Hematopoietic multipotent progenitor cell (in vitro differentiated cells): ENCODE data around the gene PRRX2. TPM values are rescaled to one million over a fixed set of nuclear protein-coding genes. Genes with fewer than 3 reads are reported as not detected.
"Not testable (repeated sequence)": the region's sequence is repeated elsewhere in the genome, so short reads cannot be mapped to it uniquely, and the experiment has no call there.

ENCODE experiments used
- DNase-seq, 3 donors: peaks; one replicate each; pipeline ENCODE4 v3.0.0-alpha.2; 2011 to 2015; ENCODE audit warnings: low read depth in 2 of 3, low spot score in 2 of 3
- total RNA-seq: library from RNA; depleted of rRNA; stranded (reverse); fragments of >200 nt; gene quantifications from one replicate; pipeline ENCODE4 v1.2.3, GENCODE V29; 2012

Gene PRRX2
- total RNA-seq, 1 donor, result not detected

- DNase-seq, result no peak
Measured at GRCh38 chr9:129750013-129750638, 84.7 kb downstream of the PRRX2 start.

DNA sequence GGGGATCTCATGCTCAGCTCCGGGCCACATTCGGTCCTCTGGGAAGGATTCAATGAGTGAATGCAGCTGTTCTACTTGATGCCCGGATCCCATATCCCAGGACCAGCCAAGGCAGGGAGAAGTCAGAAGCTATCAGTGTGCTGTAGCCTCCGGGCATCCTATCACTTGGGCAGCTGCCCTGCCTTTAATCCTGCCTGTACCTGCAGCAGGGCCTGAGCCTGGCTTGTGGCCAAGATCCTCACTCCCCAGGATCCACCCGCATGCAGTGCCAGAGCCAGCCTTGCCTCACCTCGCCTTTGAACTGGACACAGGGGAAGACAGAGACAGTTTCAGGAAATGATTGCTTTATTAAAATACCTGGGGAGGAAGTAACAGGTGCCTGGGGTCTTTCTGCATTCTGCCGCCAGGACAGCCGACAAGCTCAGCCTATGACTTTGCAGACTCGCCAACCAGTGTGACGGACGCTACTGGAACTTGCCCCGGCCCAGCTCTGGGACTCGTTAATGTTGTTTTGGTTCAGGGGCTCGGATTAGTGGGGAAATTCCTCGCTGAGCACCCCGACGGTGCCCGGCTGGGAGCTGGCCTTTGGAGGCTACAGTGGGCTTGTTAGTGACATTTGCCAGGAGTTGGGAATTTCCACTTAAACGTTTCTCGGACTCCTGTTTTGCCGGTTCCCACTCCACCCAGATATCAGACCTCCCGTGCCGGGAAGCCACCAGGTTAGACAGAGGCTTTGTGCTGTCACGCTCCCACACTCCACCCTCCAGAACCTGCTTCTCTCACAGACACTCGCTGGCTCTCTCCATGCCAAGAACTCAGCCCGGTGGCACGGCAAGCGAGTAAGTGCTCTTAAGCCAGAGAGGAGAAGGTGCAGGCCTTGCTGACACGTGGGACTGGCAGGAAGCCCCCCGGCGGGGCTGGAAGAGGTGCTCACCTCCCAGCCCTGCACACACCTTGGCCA, 86.7 kb downstream of the PRRX2 start:
- DNase-seq, result no peak

GRCh38 chr9:129752900-129753729, 87.7 kb downstream of the PRRX2 start, which contains the start of gene PTGES:
PTGES (minus strand) TSS chr9:129753042; CDS start chr9:129753012, 30 bp downstream.
- peak in 2 of 3 donors; percentile 61 to 62 for DNase-seq

- DNase-seq, result no peak
Measured at GRCh38 chr9:129755151-129755550, 89.7 kb downstream of the PRRX2 start.

DNA sequence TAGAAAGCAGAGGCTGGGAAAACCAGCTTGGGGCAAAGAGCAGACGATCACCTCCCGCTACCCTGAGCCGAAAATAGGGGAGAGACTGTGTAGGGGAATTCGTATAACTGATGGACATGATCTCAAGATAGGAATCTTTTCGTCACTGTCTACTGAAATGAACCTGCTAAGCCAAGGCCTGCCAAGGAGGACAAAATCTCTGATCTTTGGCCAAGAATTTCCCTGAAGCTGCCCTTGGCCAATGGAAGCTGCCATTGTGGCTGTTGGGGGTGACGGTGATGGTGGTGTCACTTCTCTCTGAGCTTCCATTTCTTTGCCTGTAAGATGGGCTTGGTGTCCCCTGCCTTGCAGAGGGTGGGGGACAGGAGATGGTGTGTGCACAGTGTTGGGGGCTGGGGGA, 90.7 kb downstream of the PRRX2 start:
- DNase-seq, result no peak

- DNase-seq, result peak in 2 of 3 donors; percentile 16 to 31
Measured at GRCh38 chr9:129757045-129757444, 91.6 kb downstream of the PRRX2 start.

DNA sequence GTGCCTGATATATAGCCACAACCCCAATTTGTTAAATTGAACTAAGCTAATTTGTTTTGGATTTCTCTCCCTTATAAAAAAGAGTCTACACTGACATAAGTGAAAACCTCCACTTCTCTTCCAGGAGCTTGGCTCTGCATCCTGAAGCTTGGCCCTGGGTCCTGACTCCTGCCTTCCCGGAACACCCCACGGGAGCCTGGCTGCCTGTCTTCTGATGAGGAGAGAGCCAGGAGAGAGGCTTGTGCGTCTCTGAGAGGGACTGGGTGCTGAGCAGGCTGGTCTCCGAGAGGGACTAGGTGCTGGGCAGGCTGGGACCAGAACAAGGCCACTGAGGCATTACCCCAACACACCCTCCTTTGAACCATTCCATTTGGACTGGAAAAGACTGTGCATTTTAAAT, 93.9 kb downstream of the PRRX2 start:
- no peak for DNase-seq

GRCh38 chr9:129759804-129760502, 94.5 kb downstream of the PRRX2 start:
- no peak for DNase-seq

- not testable (repeated sequence) for DNase-seq
Measured at GRCh38 chr9:129760784-129761183, 95.3 kb downstream of the PRRX2 start.

DNA sequence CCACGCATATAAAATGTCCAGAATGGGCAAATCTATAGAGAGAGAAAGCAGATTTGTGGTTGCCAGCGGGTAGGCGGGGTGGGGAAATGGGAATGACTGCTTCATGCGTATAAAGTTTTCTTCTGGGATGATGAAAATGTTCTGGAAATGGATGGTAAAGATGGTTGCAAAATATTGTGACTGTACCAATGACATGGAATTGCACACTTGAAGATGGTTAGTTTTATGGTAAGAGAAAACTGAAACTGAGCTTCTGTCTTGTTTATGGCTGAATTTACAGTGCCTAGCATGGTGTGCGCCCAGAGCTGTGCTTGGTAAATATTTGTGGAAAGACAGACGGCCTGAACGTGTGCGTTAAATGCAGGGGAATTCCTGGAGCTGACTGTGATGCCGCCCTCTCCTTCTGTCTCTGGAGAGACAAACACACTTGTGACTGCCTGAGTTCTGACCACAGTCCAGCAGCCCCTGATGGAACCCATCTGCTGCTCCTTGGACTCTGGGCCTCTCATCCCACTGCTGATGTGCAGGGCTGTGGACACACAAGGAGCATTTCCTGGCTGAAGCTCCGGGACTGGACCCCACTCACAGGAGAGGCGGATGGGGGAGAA, 96.0 kb downstream of the PRRX2 start:
- DNase-seq, result no peak

DNA sequence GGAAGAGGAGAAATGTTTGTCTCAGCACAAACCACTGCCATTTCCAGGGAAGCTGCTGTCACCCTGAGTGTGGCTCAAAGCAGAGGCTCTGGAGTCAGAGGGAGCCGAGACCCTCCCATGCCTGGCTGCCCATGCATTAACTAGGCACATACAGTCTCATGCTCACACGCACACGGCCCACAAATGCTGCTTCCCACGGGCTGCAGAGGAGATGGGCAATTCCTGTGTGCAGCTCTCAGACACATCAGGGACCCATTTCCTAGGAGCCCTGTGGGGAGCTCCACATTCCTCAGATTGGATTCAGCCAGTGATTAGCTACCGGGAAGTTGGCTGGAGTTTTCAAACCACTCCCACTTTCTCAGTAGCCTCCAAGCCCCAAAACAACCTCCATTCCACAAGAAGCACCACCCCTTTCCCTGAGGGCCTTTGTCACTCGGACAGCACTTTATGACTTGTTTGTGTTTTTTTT, 96.5 kb downstream of the PRRX2 start:
- DNase-seq, result no peak

GRCh38 chr9:129762370-129762984, 97.0 kb downstream of the PRRX2 start:
- DNase-seq, result not testable (repeated sequence)

- DNase-seq, result no peak
Measured at GRCh38 chr9:129762985-129763926, 97.8 kb downstream of the PRRX2 start.

DNA sequence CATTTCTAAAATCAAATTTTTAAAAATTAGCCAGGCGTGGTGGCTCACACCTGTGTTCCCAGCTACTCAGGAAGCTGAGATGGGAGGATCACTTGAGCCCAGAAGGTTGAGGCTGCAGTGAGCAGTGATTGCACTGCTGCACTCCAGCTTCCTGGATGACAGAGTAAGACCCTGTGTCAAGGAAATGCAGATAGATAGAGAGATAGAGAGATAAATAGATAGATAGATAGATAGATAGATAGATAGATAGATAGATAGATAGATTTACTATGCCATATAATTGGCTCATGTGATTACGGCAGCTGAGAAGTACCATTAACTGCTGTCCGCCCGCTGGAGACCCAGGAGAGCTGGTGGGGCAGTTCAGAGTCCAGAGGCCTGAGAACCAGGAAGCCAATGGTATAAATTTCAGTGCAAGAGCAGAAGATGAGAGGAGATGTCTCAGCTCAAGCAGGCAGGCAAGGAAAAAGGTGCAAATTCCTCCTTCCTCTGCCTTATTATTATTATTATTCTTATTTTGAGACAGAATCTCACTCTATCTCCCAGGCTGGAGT, 100.4 kb downstream of the PRRX2 start:
- DNase-seq, result no peak

DNA sequence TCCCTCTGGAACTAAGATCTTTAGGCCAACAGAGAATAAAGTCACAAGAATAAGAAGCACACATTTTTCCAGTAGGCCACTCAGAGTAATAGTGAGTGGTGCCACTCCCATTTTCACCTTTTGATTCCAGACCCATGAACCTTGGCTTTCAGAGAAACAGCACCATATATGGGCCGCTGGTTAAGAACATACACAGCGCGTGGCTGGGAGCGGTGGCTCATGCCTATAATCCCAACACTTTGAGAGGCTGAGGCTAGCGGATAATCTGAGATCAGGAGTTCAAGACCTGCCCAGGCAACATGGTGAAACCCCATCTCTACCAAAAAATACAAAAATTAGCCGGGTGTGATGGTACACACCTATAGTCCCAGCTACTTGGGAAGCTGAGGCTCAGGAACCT, 103.0 kb downstream of the PRRX2 start:
- DNase-seq, result no peak

GRCh38 chr9:129769669-129770068, 104.2 kb downstream of the PRRX2 start:
- DNase-seq, result no peak

GRCh38 chr9:129770741-129771140, 105.3 kb downstream of the PRRX2 start:
- no peak for DNase-seq
